ENCODE data around the gene ARSG.

- no peak for TF ChIP-seq CTCF (IDR thresholded peaks at IDR 0.05)
- TF ChIP-seq NR1H2 (CRISPR knock-in tag; IDR thresholded peaks at IDR 0.05), result no peak
- TF ChIP-seq FOXJ3 (CRISPR knock-in tag; IDR thresholded peaks at IDR 0.05; ENCODE audit: borderline replicate concordance), result no peak
- no peak for TF ChIP-seq MLX (CRISPR knock-in tag; IDR thresholded peaks at IDR 0.05)
- no peak for TF ChIP-seq ELF4 (CRISPR knock-in tag; IDR thresholded peaks at IDR 0.05; ENCODE audit: low read depth)
- TF ChIP-seq ZNF219 (CRISPR knock-in tag; IDR thresholded peaks at IDR 0.05; ENCODE audit: borderline replicate concordance), result no peak
Measured at GRCh38 chr17:68288375-68288774, 2.9 kb upstream of the ARSG start.
